HepG2 (cell line): ENCODE results near the gene NFILZ. TPM values are rescaled to one million over a fixed set of nuclear protein-coding genes. Genes with fewer than 3 reads are reported as not detected.
A peak's percentile ranks its signal among the peaks of the same experiment; 100 is the strongest.

Source experiments
- ATAC-seq: fragments of 200-7000 bp; cut with Tn5 transposase; 3 replicates; pipeline ENCODE4 v1.9.1; 2020; ENCODE audit warnings: mild to moderate bottlenecking, moderate library complexity
- BruUV-seq: library from RNA; stranded (reverse); fragments of 400-500 nt; replicated peaks from 2 replicates; lab custom pipeline; 2021; lab: Mats Ljungman, UMichigan
- CTCF ChIA-PET: fragments of 300-600 bp; formaldehyde crosslinking; extraction: SDS; loops from one replicate; lab custom pipeline; 2021; ENCODE audit warnings: low total read pairs, inconsistent platforms, low intra/inter-chr PET ratio; lab: Yijun Ruan, JAX
- POLR2A ChIA-PET: fragments of 350-600 bp; sonication (Branson Sonifier 250); formaldehyde crosslinking; loops from one replicate; lab custom pipeline; 2020; ENCODE audit warnings: antibody characterized with exemption, inconsistent platforms; lab: Yijun Ruan, JAX
- DNase-seq: peaks from one replicate; pipeline ENCODE4 v3.0.0-alpha.2; 2015; ENCODE audit warnings: low spot score
- FAIRE-seq: peaks from 3 replicates; lab custom pipeline; 2011; peaks lifted over from hg19 to GRCh38; lab: Jason Lieb, UNC
- H2AFZ ChIP-seq: one replicate; pipeline ENCODE4 v1.6.1; 2011; ENCODE audit warnings: low read length, inconsistent platforms
- H3K27ac ChIP-seq: fragments of 300-600 bp; 3 replicates; pipeline ENCODE4 v1.8.0; 2011; ENCODE audit warnings: mixed run types, mild to moderate bottlenecking, mixed read lengths, low read length, inconsistent platforms; ENCODE audit not compliant: insufficient read depth; ENCODE audit errors: extremely low read length
- H3K27me3 ChIP-seq, 2 experiments: fragments of 200-600 bp in 1 of 2; 2 replicates in 1 of 2; 3 replicates in 1 of 2; pipeline versions ENCODE4 v1.6.0 to v1.8.0; 2011; ENCODE audit warnings: low read length in 2 of 2, mild to moderate bottlenecking in 2 of 2, moderate library complexity in 2 of 2, inconsistent platforms in 1 of 2; ENCODE audit not compliant: insufficient read depth in 2 of 2, control insufficient read depth in 1 of 2
- H3K36me3 ChIP-seq, 2 experiments: fragments of 200-600 bp in 1 of 2; replicated peaks in 1 of 2; 2 replicates in 1 of 2; 3 replicates in 1 of 2; pipeline versions ENCODE4 v1.5.1 to v1.8.0; 2011; ENCODE audit warnings: low read length in 2 of 2, inconsistent platforms in 1 of 2; ENCODE audit not compliant: insufficient read depth in 2 of 2, control insufficient read depth in 1 of 2
- H3K4me1 ChIP-seq: 2 replicates; pipeline ENCODE4 v1.5.1; 2012; ENCODE audit warnings: low read length, inconsistent platforms; ENCODE audit not compliant: insufficient read depth
- H3K4me2 ChIP-seq: 2 replicates; pipeline ENCODE4 v1.6.0; 2011; ENCODE audit warnings: low read depth, low read length, inconsistent platforms
- H3K4me3 ChIP-seq, 3 experiments: fragments of 200-600 bp in 1 of 3; sonication (generic), shearing (Covaris generic) in 1 of 3; replicated peaks in 1 of 3; 2 replicates each; pipeline ENCODE4 v1.5.1; 2011 to 2016; ENCODE audit warnings: low read length in 3 of 3, inconsistent platforms in 2 of 3, low read depth in 2 of 3, mild to moderate bottlenecking in 2 of 3, control low read depth in 1 of 3, mixed read lengths in 1 of 3; ENCODE audit not compliant: insufficient read depth in 1 of 3
- H3K79me2 ChIP-seq: one replicate; pipeline ENCODE4 v1.6.1; 2011; ENCODE audit warnings: low read length, inconsistent platforms; ENCODE audit not compliant: insufficient read depth
- H3K9ac ChIP-seq: 2 replicates; pipeline ENCODE4 v1.6.0; 2011; ENCODE audit warnings: mild to moderate bottlenecking, low read depth, low read length, inconsistent platforms; ENCODE audit not compliant: insufficient read depth
- H3K9me3 ChIP-seq: 2 replicates; pipeline ENCODE4 v1.5.1; 2012; ENCODE audit warnings: mild to moderate bottlenecking, low read length
- H4K20me1 ChIP-seq: 2 replicates; pipeline ENCODE4 v1.6.0; 2011; ENCODE audit warnings: inconsistent platforms, mild to moderate bottlenecking, low read length, moderate library complexity; ENCODE audit not compliant: insufficient read depth
- BORCS8-MEF2B ChIP-seq: sonication (generic); formaldehyde crosslinking; IDR thresholded peaks from 2 replicates; pipeline ENCODE4 v1.8.0; 2022; ENCODE audit warnings: mild to moderate bottlenecking, missing genetic modification reagents
- CBFB ChIP-seq: sonication (generic); formaldehyde crosslinking; IDR thresholded peaks from 2 replicates; pipeline ENCODE4 v1.4.0; 2020; ENCODE audit warnings: missing genetic modification reagents
- FOXO1 ChIP-seq: sonication (generic); formaldehyde crosslinking; IDR thresholded peaks from 2 replicates; pipeline ENCODE4 v1.4.0; 2020; ENCODE audit warnings: missing genetic modification reagents
- IRX3 ChIP-seq: sonication (generic); formaldehyde crosslinking; IDR thresholded peaks from 2 replicates; pipeline ENCODE4 v1.8.1; 2023; ENCODE audit warnings: mild to moderate bottlenecking, low read depth, missing genetic modification reagents, borderline replicate concordance
- KLF9 ChIP-seq: IDR thresholded peaks from 2 replicates; pipeline ENCODE4 v1.6.1; 2016; ENCODE audit warnings: low read depth
- RARG ChIP-seq: sonication (generic); formaldehyde crosslinking; IDR thresholded peaks from 2 replicates; pipeline ENCODE4 v1.4.0; 2020; ENCODE audit warnings: low read depth, mild to moderate bottlenecking, missing genetic modification reagents
- SRSF4 ChIP-seq: fragments of 200-400 bp; formaldehyde crosslinking; IDR thresholded peaks from one replicate; pipeline ENCODE4 v1.6.1; 2018; ENCODE audit warnings: mild to moderate bottlenecking, low read depth, low read length, moderate library complexity; ENCODE audit not compliant: poor library complexity, severe bottlenecking
- ZNF12 ChIP-seq: sonication (generic); formaldehyde crosslinking; IDR thresholded peaks from 2 replicates; pipeline ENCODE4 v1.5.0; 2020; ENCODE audit warnings: missing genetic modification reagents
- ZNF263 ChIP-seq: sonication (generic); formaldehyde crosslinking; IDR thresholded peaks from 2 replicates; pipeline ENCODE4 v1.4.0; 2020; ENCODE audit warnings: missing genetic modification reagents
- ZNF343 ChIP-seq: sonication (generic); formaldehyde crosslinking; IDR thresholded peaks from 2 replicates; pipeline ENCODE4 v1.4.0; 2020; ENCODE audit warnings: mild to moderate bottlenecking, missing genetic modification reagents
- ZNF432 ChIP-seq: sonication (generic); formaldehyde crosslinking; IDR thresholded peaks from 2 replicates; pipeline ENCODE4 v1.5.0; 2020; ENCODE audit warnings: missing genetic modification reagents, mild to moderate bottlenecking, borderline replicate concordance
- ZNF510 ChIP-seq: sonication (generic); formaldehyde crosslinking; IDR thresholded peaks from 2 replicates; pipeline ENCODE4 v1.4.0; 2020; ENCODE audit warnings: low read depth, mild to moderate bottlenecking, missing genetic modification reagents
- ZNF629 ChIP-seq: sonication (generic); formaldehyde crosslinking; conservative IDR thresholded peaks from 2 replicates; pipeline ENCODE4 v1.5.0; 2020; ENCODE audit warnings: missing genetic modification reagents
- ZNF724P ChIP-seq: sonication (generic); formaldehyde crosslinking; IDR thresholded peaks from 2 replicates; pipeline ENCODE4 v1.8.0; 2022; ENCODE audit warnings: missing genetic modification reagents, borderline replicate concordance
- WGBS: methylation state at CpG from one replicate; pipeline ENCODE4 v1.1.6; 2017; ENCODE audit warnings: low lambda C conversion rate; 5-methylcytosine and 5-hydroxymethylcytosine counted together
- in situ Hi-C: cut with HindIII; loops from 2 replicates; pipeline ENCODE4 v1.10.0; 2017; ENCODE audit warnings: low pct_unique_long_range_greater_than_20kb; ENCODE audit not compliant: extremely low pct_ligation_motif_present
- intact Hi-C: fragments of 100-400 bp; cut with micrococcal nuclease; formaldehyde crosslinking; loops from one replicate; pipeline ENCODE4 v1.10.0; 2022; ENCODE audit not compliant: unreplicated experiment
- polyA plus RNA-seq, 8 experiments: library from polyadenylated mRNA; depleted of rRNA in 3 of 8; stranded (reverse) in 7 of 8; unstranded in 1 of 8; fragments of >200 nt; fragmentation: Illumina TruSeq in 4 of 8; extraction: Trizol in 4 of 8; gene quantifications; 2 replicates each; pipeline versions ENCODE4 v1.2.1 to v1.2.3, GENCODE V29; 2011 to 2016; ENCODE audit warnings: low read depth in 4 of 8, missing spikeins in 1 of 8, mixed read lengths in 1 of 8; ENCODE audit not compliant: insufficient read depth in 1 of 8
- total RNA-seq, 5 experiments: library from RNA; depleted of rRNA; stranded (reverse); fragments of >200 nt; fragmentation: Illumina TruSeq; extraction: Trizol; gene quantifications; 2 replicates each; pipeline ENCODE4 v1.2.3, GENCODE V29; 2016; ENCODE audit warnings: low read depth in 1 of 5
- TF ChIP-seq, protein P1 (sequence below): sonication (generic); formaldehyde crosslinking; IDR thresholded peaks from 2 replicates; pipeline ENCODE4 v1.5.1; 2020; ENCODE audit warnings: mild to moderate bottlenecking, missing genetic modification reagents, borderline replicate concordance
- TF ChIP-seq, protein P2 (sequence below): sonication (generic); formaldehyde crosslinking; IDR thresholded peaks from 2 replicates; pipeline ENCODE4 v1.8.1; 2022; ENCODE audit warnings: mild to moderate bottlenecking, missing genetic modification reagents
- TF ChIP-seq, protein P3 (sequence below), 2 experiments: fragments of 450-650 bp in 1 of 2; sonication (generic) in 1 of 2; formaldehyde crosslinking; IDR thresholded peaks; 2 replicates each; pipeline versions ENCODE4 v1.5.0 to v1.8.0; 2020 to 2022; ENCODE audit warnings: mild to moderate bottlenecking in 1 of 2, missing genetic modification reagents in 1 of 2

NFILZ gene
- total and polyA plus RNA-seq, 2 of the 13 experiments (the other 11 are each of a cell fraction or from before 2014, with no cell fraction given) = not detected

DNA sequence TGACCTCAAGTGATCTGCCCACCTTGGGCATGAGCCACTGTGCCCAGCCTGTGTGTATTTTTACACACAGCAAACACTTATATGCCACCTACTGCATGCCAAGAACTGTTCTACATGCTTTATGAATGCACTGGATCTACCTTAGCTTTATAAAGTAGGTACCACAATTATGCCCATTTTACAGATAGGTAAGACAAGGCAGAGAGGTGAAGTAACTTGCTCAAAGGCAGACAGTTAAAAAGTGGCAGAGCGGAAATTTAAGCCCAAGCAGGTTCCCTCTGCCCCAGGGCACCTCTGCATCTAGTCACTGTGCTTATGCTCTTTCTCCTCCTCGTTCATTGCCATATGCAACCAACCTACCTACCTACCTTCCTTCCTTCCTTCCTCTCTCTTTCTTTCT is 30.4 kb upstream of the NFILZ start:
- in situ Hi-C loops = no loop called here
- ATAC-seq = no peak
- no peak overlapping the region for H3K4me2 ChIP-seq
- WGBS = 93% methylated on average over 2 of the region's 2 CpGs
- H3K9ac ChIP-seq = no peak overlapping the region
- H4K20me1 ChIP-seq = no peaks in the 10 kb centered on the region
- POLR2A ChIA-PET = no interaction called here
- H3K79me2 ChIP-seq = no peaks in the 10 kb centered on the region
- H2AFZ ChIP-seq = no peak overlapping the region
- no peak overlapping the region for H3K27ac ChIP-seq
- H3K36me3 ChIP-seq = no peaks in the 10 kb centered on the region
- no TSS peak for BruUV-seq
- H3K9me3 ChIP-seq = peaks cover 4% of the 10 kb centered on the region; the same call in 1 of the 2 replicates
- H3K4me1 ChIP-seq = no peaks in the 10 kb centered on the region
- H3K27me3 ChIP-seq = no peaks in the 10 kb centered on the region
- CTCF ChIA-PET = no interaction called here
- TF ChIP-seq ZNF629 (CRISPR knock-in tag) (peak; percentile 72), BORCS8-MEF2B (CRISPR knock-in tag) (no peak)
- TF ChIP-seq, protein P1, sequence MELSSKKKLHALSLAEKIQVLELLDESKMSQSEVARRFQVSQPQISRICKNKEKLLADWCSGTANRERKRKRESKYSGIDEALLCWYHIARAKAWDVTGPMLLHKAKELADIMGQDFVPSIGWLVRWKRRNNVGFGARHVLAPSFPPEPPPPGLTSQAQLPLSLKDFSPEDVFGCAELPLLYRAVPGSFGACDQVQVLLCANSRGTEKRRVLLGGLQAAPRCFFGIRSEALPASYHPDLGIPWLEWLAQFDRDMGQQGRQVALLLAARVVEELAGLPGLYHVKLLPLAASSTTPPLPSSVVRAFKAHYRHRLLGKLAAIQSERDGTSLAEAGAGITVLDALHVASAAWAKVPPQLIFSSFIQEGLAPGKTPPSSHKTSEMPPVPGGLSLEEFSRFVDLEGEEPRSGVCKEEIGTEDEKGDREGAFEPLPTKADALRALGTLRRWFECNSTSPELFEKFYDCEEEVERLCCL (CRISPR knock-in tag) = no peak
- intact Hi-C loops = no loop called here
- no peak overlapping the region for H3K4me3 ChIP-seq
- FAIRE-seq = no peak
- DNase-seq = no peak

DNA sequence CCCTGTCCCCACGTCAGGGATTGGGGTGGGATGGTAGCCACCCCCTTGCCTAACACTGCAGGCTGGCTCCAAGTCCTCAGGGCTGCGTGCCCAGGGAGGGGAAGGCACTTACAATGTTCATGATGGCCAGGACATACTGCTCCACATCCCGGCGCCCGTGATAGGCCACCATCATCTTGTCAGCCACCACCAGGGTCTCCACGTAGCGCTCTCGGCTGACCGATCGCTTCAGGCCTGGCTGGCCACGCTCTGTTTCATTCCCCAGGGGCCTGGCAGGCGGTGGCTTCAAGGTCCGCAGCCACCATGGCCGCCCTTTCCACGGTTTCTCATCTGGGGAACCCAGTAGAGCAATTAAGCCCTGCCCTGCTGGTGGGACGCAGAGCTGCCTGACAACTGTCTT is 29.6 kb upstream of the NFILZ start:
- BruUV-seq = no TSS peak
- WGBS = 91% methylated on average over 14 of the region's 16 CpGs
- no peak for DNase-seq
- H3K36me3 ChIP-seq = no peaks in the 10 kb centered on the region
- no peaks in the 10 kb centered on the region for H3K79me2 ChIP-seq
- H3K9me3 ChIP-seq = peaks cover 4% of the 10 kb centered on the region; the same call in 1 of the 2 replicates
- FAIRE-seq = no peak
- H3K27ac ChIP-seq = no peak overlapping the region
- H4K20me1 ChIP-seq = no peaks in the 10 kb centered on the region
- POLR2A ChIA-PET = no interaction called here
- CTCF ChIA-PET = no interaction called here
- H3K4me1 ChIP-seq = no peaks in the 10 kb centered on the region
- no peak for ATAC-seq
- no peak overlapping the region for H2AFZ ChIP-seq
- H3K4me3 ChIP-seq = no peak overlapping the region
- in situ Hi-C loops = no loop called here
- H3K27me3 ChIP-seq = no peaks in the 10 kb centered on the region
- TF ChIP-seq CBFB (CRISPR knock-in tag) = no peak
- no peak for TF ChIP-seq ZNF724P (CRISPR knock-in tag)
- no peak for TF ChIP-seq RARG (CRISPR knock-in tag)
- TF ChIP-seq ZNF12 (CRISPR knock-in tag) = no peak
- TF ChIP-seq, protein P2, sequence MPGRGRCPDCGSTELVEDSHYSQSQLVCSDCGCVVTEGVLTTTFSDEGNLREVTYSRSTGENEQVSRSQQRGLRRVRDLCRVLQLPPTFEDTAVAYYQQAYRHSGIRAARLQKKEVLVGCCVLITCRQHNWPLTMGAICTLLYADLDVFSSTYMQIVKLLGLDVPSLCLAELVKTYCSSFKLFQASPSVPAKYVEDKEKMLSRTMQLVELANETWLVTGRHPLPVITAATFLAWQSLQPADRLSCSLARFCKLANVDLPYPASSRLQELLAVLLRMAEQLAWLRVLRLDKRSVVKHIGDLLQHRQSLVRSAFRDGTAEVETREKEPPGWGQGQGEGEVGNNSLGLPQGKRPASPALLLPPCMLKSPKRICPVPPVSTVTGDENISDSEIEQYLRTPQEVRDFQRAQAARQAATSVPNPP (CRISPR knock-in tag) = no peak
- no peak for TF ChIP-seq FOXO1
- TF ChIP-seq, protein P3, sequence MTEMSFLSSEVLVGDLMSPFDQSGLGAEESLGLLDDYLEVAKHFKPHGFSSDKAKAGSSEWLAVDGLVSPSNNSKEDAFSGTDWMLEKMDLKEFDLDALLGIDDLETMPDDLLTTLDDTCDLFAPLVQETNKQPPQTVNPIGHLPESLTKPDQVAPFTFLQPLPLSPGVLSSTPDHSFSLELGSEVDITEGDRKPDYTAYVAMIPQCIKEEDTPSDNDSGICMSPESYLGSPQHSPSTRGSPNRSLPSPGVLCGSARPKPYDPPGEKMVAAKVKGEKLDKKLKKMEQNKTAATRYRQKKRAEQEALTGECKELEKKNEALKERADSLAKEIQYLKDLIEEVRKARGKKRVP (CRISPR knock-in tag; IDR thresholded peaks at IDR 0.05) = no peak
- no peak for TF ChIP-seq KLF9 (CRISPR knock-in tag)
- no peak for TF ChIP-seq ZNF510
- TF ChIP-seq ZNF343 (CRISPR knock-in tag) = no peak
- no peak for TF ChIP-seq ZNF263 (CRISPR knock-in tag)
- TF ChIP-seq SRSF4 = no peak
- no peak for TF ChIP-seq ZNF432
- TF ChIP-seq IRX3 (CRISPR knock-in tag) = no peak
- no peak overlapping the region for H3K9ac ChIP-seq
- H3K4me2 ChIP-seq = no peak overlapping the region
- intact Hi-C loops = no loop called here
